ENCODE data around the gene MIS18A. TPM values are rescaled to one million over a fixed set of nuclear protein-coding genes. Genes with fewer than 3 reads are reported as not detected.

Gene MIS18A
- total and polyA plus RNA-seq, 9 donors, result 4.5 to 13.2 (median 9.8) TPM

GRCh38 chr21:32322676-32323075, 43.8 kb upstream of the MIS18A start:
- H3K36me3 ChIP-seq, result no peaks in the 10 kb centered on the region
- no peak for TF ChIP-seq EP300 (IDR thresholded peaks at IDR 0.05)
- no peak for TF ChIP-seq POLR2A (IDR thresholded peaks at IDR 0.05)
- TF ChIP-seq CTCF (IDR thresholded peaks at IDR 0.05), result no peak
- intact Hi-C loops (cut with DNase I), result no loop called here

GRCh38 chr21:32322103-32322502, 43.3 kb upstream of the MIS18A start:
- Histone ChIP-seq H3K27ac (no peak overlapping the region), H3K9me3 (no peaks in the 10 kb centered on the region), H3K4me3 (no peak overlapping the region), H3K27me3 (no peaks in the 10 kb centered on the region), H3K36me3 (no peaks in the 10 kb centered on the region), H3K4me1 (ENCODE audit: insufficient read depth) (no peaks in the 10 kb centered on the region)
- TF ChIP-seq CTCF (IDR thresholded peaks at IDR 0.05), result no peak
- no peak for TF ChIP-seq EP300 (IDR thresholded peaks at IDR 0.05)
- no peak for TF ChIP-seq POLR2A (IDR thresholded peaks at IDR 0.05)
- intact Hi-C loops (cut with DNase I), result no loop called here
- 93 to 94% (median 94%) methylated on average over 12 of the region's 12 CpGs for WGBS, 3 donors
- no peak for DNase-seq

More at GRCh38 chr21:32322676-32323075, 43.8 kb upstream of the MIS18A start:
- Histone ChIP-seq H3K4me1 (ENCODE audit: insufficient read depth) (no peaks in the 10 kb centered on the region), H3K27ac (no peak overlapping the region), H3K4me3 (no peak overlapping the region), H3K9me3 (no peaks in the 10 kb centered on the region), H3K27me3 (no peaks in the 10 kb centered on the region)
- no peak for DNase-seq
- 90 to 98% (median 92%) methylated on average over 10 of the region's 10 CpGs for WGBS, 3 donors

DNA sequence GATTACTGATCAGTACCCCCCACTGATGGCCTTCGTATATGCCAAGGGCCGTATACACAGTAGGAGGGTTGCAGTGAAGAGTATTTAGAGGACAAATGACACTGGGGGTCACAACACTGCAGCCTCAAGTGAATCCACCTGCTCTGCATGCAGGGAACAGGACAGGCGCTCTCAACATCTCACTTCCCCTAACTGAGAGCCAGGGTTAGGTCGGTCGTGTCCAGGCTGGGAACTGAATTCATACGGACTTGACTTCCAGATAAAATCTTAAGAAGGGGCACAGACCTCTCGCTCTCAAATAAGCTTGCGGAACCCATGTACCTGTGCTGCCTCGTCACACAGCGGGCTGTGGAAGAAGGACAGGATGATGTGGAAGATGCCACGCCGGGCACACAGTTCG, 42.6 kb upstream of the MIS18A start:
- Histone ChIP-seq H3K27ac (no peak overlapping the region), H3K9me3 (no peaks in the 10 kb centered on the region), H3K36me3 (no peaks in the 10 kb centered on the region), H3K4me1 (ENCODE audit: insufficient read depth) (no peaks in the 10 kb centered on the region), H3K4me3 (no peak overlapping the region), H3K27me3 (no peaks in the 10 kb centered on the region)
- intact Hi-C loops (cut with DNase I), result no loop called here
- TF ChIP-seq EP300 (IDR thresholded peaks at IDR 0.05) (no peak), CTCF (IDR thresholded peaks at IDR 0.05) (no peak), POLR2A (IDR thresholded peaks at IDR 0.05) (no peak)
- DNase-seq, result no peak
- 94 to 95% (median 94%) methylated on average over 13 of the region's 13 CpGs for WGBS, 3 donors

DNA sequence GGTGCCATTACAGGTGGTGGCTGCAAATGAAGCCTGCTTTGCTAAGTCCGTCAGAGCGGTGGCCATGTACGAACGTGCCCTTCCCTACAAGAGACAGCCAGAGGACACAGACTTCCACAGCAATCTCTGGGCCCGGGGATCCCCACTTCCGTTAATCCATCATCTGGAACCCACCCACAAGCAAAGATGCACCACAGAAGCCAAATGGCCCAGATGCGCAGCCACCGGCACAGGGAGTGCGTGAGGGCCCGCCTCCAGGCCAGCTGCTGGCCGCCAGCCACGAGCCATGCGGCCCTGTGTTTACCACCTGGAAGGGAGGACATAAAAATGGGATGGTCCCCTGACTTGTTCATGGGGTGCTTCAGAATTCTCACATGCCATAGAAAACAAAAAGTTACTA, 41.9 kb upstream of the MIS18A start:
- no peak overlapping the region for H3K27ac ChIP-seq
- WGBS, 3 donors, result 83 to 86% (median 86%) methylated on average over 13 of the region's 13 CpGs
- H3K27me3 ChIP-seq, result no peaks in the 10 kb centered on the region
- DNase-seq, result no peak
- H3K4me3 ChIP-seq, result no peak overlapping the region
- intact Hi-C loops (cut with DNase I), result no loop called here
- H3K36me3 ChIP-seq, result no peaks in the 10 kb centered on the region
- no peaks in the 10 kb centered on the region for H3K4me1 ChIP-seq (ENCODE audit: insufficient read depth)
- no peak for TF ChIP-seq EP300 (IDR thresholded peaks at IDR 0.05)
- no peak for TF ChIP-seq POLR2A (IDR thresholded peaks at IDR 0.05)
- TF ChIP-seq CTCF (IDR thresholded peaks at IDR 0.05), result no peak
- no peaks in the 10 kb centered on the region for H3K9me3 ChIP-seq
